Smooth muscle cell (in vitro differentiated cells): Measurements from ENCODE around the gene FSD2. TPM values are rescaled to one million over a fixed set of nuclear protein-coding genes. Genes with fewer than 3 reads are reported as not detected.
"Not testable (repeated sequence)": the region's sequence is repeated elsewhere in the genome, so short reads cannot be mapped to it uniquely, and the experiment has no call there.

ENCODE experiments used
- DNase-seq: peaks from one replicate; lab custom pipeline; 2025; ENCODE audit not compliant: unreplicated experiment; lab: John Stamatoyannopoulos, UW
- H2AFZ ChIP-seq: fragments of 200-600 bp; sonication (generic); 2 replicates; pipeline ENCODE4 v1.6.0; 2016; ENCODE audit warnings: antibody characterized with exemption, low read depth, mild to moderate bottlenecking
- H3F3A ChIP-seq: fragments of 200-600 bp; sonication (generic); 2 replicates; pipeline ENCODE4 v1.6.0; 2017; ENCODE audit warnings: antibody characterized with exemption, low read depth
- H3K27ac ChIP-seq: fragments of 200-600 bp; sonication (generic); 2 replicates; pipeline ENCODE4 v1.5.1; 2016; ENCODE audit warnings: low read depth, mild to moderate bottlenecking
- H3K27me3 ChIP-seq: fragments of 200-600 bp; sonication (generic); 2 replicates; pipeline ENCODE4 v1.6.1; 2016; ENCODE audit warnings: low read depth, mild to moderate bottlenecking
- H3K36me3 ChIP-seq: fragments of 200-600 bp; sonication (generic); 2 replicates; pipeline ENCODE4 v1.5.1; 2016; ENCODE audit warnings: low read depth
- H3K4me1 ChIP-seq: fragments of 200-600 bp; sonication (generic); 2 replicates; pipeline ENCODE4 v1.5.1; 2016; ENCODE audit warnings: low read depth
- H3K4me2 ChIP-seq: fragments of 200-600 bp; sonication (generic); 2 replicates; pipeline ENCODE4 v1.6.0; 2016; ENCODE audit warnings: mild to moderate bottlenecking
- H3K4me3 ChIP-seq: fragments of 200-600 bp; sonication (generic); 2 replicates; pipeline ENCODE4 v1.5.1; 2016; ENCODE audit warnings: mild to moderate bottlenecking
- H3K79me2 ChIP-seq: fragments of 200-600 bp; sonication (generic); 2 replicates; pipeline ENCODE4 v1.6.0; 2016; ENCODE audit warnings: low read depth, mild to moderate bottlenecking
- H3K9ac ChIP-seq: fragments of 200-600 bp; sonication (generic); 2 replicates; pipeline ENCODE4 v1.6.0; 2016; ENCODE audit warnings: low read depth
- H3K9me3 ChIP-seq: fragments of 200-600 bp; sonication (generic); replicated peaks from 2 replicates; pipeline ENCODE4 v1.5.1; 2016; ENCODE audit warnings: low read depth
- H4K20me1 ChIP-seq: fragments of 200-600 bp; sonication (generic); 2 replicates; pipeline ENCODE4 v1.6.0; 2016; ENCODE audit warnings: low read depth
- CTCF ChIP-seq: fragments of 200-600 bp; sonication (generic); IDR thresholded peaks from 2 replicates; pipeline ENCODE4 v1.5.1; 2017; ENCODE audit warnings: borderline replicate concordance, mild to moderate bottlenecking, antibody characterized with exemption; ENCODE audit not compliant: insufficient read depth, poor library complexity, severe bottlenecking
- WGBS: methylation state at CpG from one replicate; pipeline ENCODE4 v1.1.7; 2016; ENCODE audit warnings: low lambda C conversion rate; 5-methylcytosine and 5-hydroxymethylcytosine counted together
- polyA plus RNA-seq: library from polyadenylated mRNA; unstranded; fragments of >200 nt; fragmentation: Nextera tagmentation; extraction: Ambion mirVana; gene quantifications from 2 replicates; pipeline ENCODE4 v1.2.1, GENCODE V29; 2016
- total RNA-seq: library from RNA; depleted of rRNA; stranded (reverse); fragments of >200 nt; gene quantifications from 2 replicates; pipeline ENCODE4 v1.2.3, GENCODE V29; 2014

Gene FSD2
- total and polyA plus RNA-seq, 2 experiments from 2014 or later = not detected

- Histone ChIP-seq H3K27me3 (no peaks in the 10 kb centered on the region), H3K4me3 (peak overlapping the region; percentile 70), H3K36me3 (no peaks in the 10 kb centered on the region), H3K4me1 (no peaks in the 10 kb centered on the region), H3K9me3 (no peaks in the 10 kb centered on the region), H3K9ac (no peak overlapping the region), H3K79me2 (no peaks in the 10 kb centered on the region), H3K4me2 (peak overlapping the region; percentile 89), H4K20me1 (no peaks in the 10 kb centered on the region), H2AFZ (peak overlapping the region; percentile 85), H3F3A (peaks cover 4% of the 10 kb centered on the region), H3K27ac (no peak overlapping the region)
- no peak for DNase-seq
- no peak for TF ChIP-seq CTCF
- 0% methylated on average over 4 of the region's 15 CpGs for WGBS
Measured at GRCh38 chr15:82709081-82709420, 96.8 kb downstream of the FSD2 start.

- H3K9ac ChIP-seq, H2AFZ ChIP-seq: not testable (repeated sequence)
- WGBS = 93% methylated on average over 8 of the region's 8 CpGs
Measured at GRCh38 chr15:82705856-82706255, 100.0 kb downstream of the FSD2 start.

More at GRCh38 chr15:82705856-82706255, 100.0 kb downstream of the FSD2 start:
- H3K36me3 ChIP-seq, H4K20me1 ChIP-seq, H3K79me2 ChIP-seq, H3K27ac ChIP-seq, H3K4me1 ChIP-seq, H3K4me2 ChIP-seq, H3K9me3 ChIP-seq, DNase-seq, H3K27me3 ChIP-seq, H3K4me3 ChIP-seq, H3F3A ChIP-seq: not testable (repeated sequence)

Other genes with a start within 250 kb of the FSD2 start
- gene CPEB1, start 158.7 kb downstream of the FSD2 start, total RNA-seq = 5.8 and 10.2 TPM in 2 replicates
- gene CPEB1, start 158.7 kb downstream of the FSD2 start, polyA plus RNA-seq = 5.3 and 9.8 TPM in 2 replicates
- 1.0 and 1.6 TPM in 2 replicates for gene AP3B2, start 96.2 kb downstream of the FSD2 start, total RNA-seq
- 0.66 and 1.9 TPM in 2 replicates for gene AP3B2, start 96.2 kb downstream of the FSD2 start, polyA plus RNA-seq
- 2.2 and 3.6 TPM in 2 replicates for gene WHAMM, start 3.6 kb upstream of the FSD2 start, total RNA-seq
- 4.1 and 5.1 TPM in 2 replicates for gene WHAMM, start 3.6 kb upstream of the FSD2 start, polyA plus RNA-seq
- gene HOMER2, start 146.7 kb upstream of the FSD2 start, total RNA-seq = 16.7 and 18.8 TPM in 2 replicates
- 3.1 and 9.9 TPM in 2 replicates for gene HOMER2, start 146.7 kb upstream of the FSD2 start, polyA plus RNA-seq
- gene RAMAC, start 180.1 kb upstream of the FSD2 start, total RNA-seq = 45.6 and 56.6 TPM in 2 replicates
- 59.2 and 61.1 TPM in 2 replicates for gene RAMAC, start 180.1 kb upstream of the FSD2 start, polyA plus RNA-seq
- gene C15orf40, start 205.6 kb upstream of the FSD2 start, total RNA-seq = 4.2 and 14.3 TPM in 2 replicates
- 19.3 and 29.0 TPM in 2 replicates for gene C15orf40, start 205.6 kb upstream of the FSD2 start, polyA plus RNA-seq